Astrocyte (in vitro differentiated cells and primary cell): ENCODE results near the gene ZNF692. TPM values are rescaled to one million over a fixed set of nuclear protein-coding genes. Genes with fewer than 3 reads are reported as not detected.
"Not testable (repeated sequence)": the region's sequence is repeated elsewhere in the genome, so short reads cannot be mapped to it uniquely, and the experiment has no call there.

Source experiments
- DNase-seq: peaks from one replicate; pipeline ENCODE4 v3.0.0-alpha.2; 2010; ENCODE audit warnings: low read depth
- FAIRE-seq: peaks from 2 replicates; lab custom pipeline; 2011; peaks lifted over from hg19 to GRCh38; lab: Jason Lieb, UNC
- H2AFZ ChIP-seq: 2 replicates; pipeline ENCODE4 v1.6.0; 2012; ENCODE audit warnings: low read depth, low read length, inconsistent platforms
- H3K27ac ChIP-seq: 2 replicates; pipeline ENCODE4 v1.5.1; 2011; ENCODE audit warnings: low read depth, low read length, inconsistent platforms
- H3K27me3 ChIP-seq: 2 replicates; pipeline ENCODE4 v1.6.0; 2011; ENCODE audit warnings: low read length, inconsistent platforms; ENCODE audit not compliant: insufficient read depth
- H3K36me3 ChIP-seq: 2 replicates; pipeline ENCODE4 v1.5.1; 2011; ENCODE audit warnings: low read length, inconsistent platforms; ENCODE audit not compliant: insufficient read depth
- H3K4me1 ChIP-seq: 2 replicates; pipeline ENCODE4 v1.5.1; 2011; ENCODE audit warnings: low read length, inconsistent platforms; ENCODE audit not compliant: insufficient read depth
- H3K4me2 ChIP-seq: 2 replicates; pipeline ENCODE4 v1.6.0; 2012; ENCODE audit warnings: low read length, inconsistent platforms
- H3K4me3 ChIP-seq: 2 replicates; pipeline ENCODE4 v1.5.1; 2011; ENCODE audit warnings: low read depth, mild to moderate bottlenecking, low read length, inconsistent platforms; ENCODE audit not compliant: insufficient read depth
- H3K79me2 ChIP-seq: 2 replicates; pipeline ENCODE4 v1.6.0; 2012; ENCODE audit warnings: mild to moderate bottlenecking, low read length, inconsistent platforms; ENCODE audit not compliant: insufficient read depth
- H3K9ac ChIP-seq: 2 replicates; pipeline ENCODE4 v1.6.0; 2012; ENCODE audit warnings: mild to moderate bottlenecking, low read length, inconsistent platforms
- H3K9me3 ChIP-seq: 2 replicates; pipeline ENCODE4 v1.5.1; 2012; ENCODE audit warnings: low read depth, mild to moderate bottlenecking, low read length, inconsistent platforms; ENCODE audit not compliant: insufficient read depth
- H4K20me1 ChIP-seq: 2 replicates; pipeline ENCODE4 v1.6.0; 2012; ENCODE audit warnings: low read length, inconsistent platforms; ENCODE audit not compliant: insufficient read depth
- H3K27ac Mint-ChIP-seq: one replicate; pipeline ENCODE4 v1.8.0; 2021; ENCODE audit warnings: mild to moderate bottlenecking, mixed read lengths; ENCODE audit not compliant: unreplicated experiment
- H3K27me3 Mint-ChIP-seq: one replicate; pipeline ENCODE4 v1.8.0; 2021; ENCODE audit warnings: low read depth, mixed read lengths; ENCODE audit not compliant: unreplicated experiment
- H3K36me3 Mint-ChIP-seq: one replicate; pipeline ENCODE4 v1.8.0; 2021; ENCODE audit warnings: low read depth, mixed read lengths; ENCODE audit not compliant: unreplicated experiment
- H3K4me1 Mint-ChIP-seq: one replicate; pipeline ENCODE4 v1.8.0; 2021; ENCODE audit warnings: low read depth, mixed read lengths; ENCODE audit not compliant: unreplicated experiment
- H3K4me3 Mint-ChIP-seq: one replicate; pipeline ENCODE4 v1.8.0; 2021; ENCODE audit warnings: mild to moderate bottlenecking, moderate library complexity, mixed read lengths; ENCODE audit not compliant: unreplicated experiment
- H3K9me3 Mint-ChIP-seq: one replicate; pipeline ENCODE4 v1.8.0; 2021; ENCODE audit warnings: mild to moderate bottlenecking, mixed read lengths; ENCODE audit not compliant: unreplicated experiment
- CTCF ChIP-seq: IDR thresholded peaks from 2 replicates; pipeline ENCODE4 v1.5.1; 2011; ENCODE audit warnings: low read depth, mild to moderate bottlenecking, inconsistent platforms, low read length, moderate library complexity; ENCODE audit not compliant: insufficient read depth
- EZH2 ChIP-seq: IDR thresholded peaks from 2 replicates; pipeline ENCODE4 v1.6.1; 2012; ENCODE audit warnings: mild to moderate bottlenecking, low read length, inconsistent platforms; ENCODE audit not compliant: insufficient read depth
- total RNA-seq: library from RNA; stranded (reverse); gene quantifications from 2 replicates; pipeline ENCODE4 v1.2.1, GENCODE V29; 2021

Gene ZNF692
- total RNA-seq, 1 donor from 2014 or later, result 41.4 TPM

GRCh38 chr1:248892590-248892989, 33.7 kb upstream of the ZNF692 start:
- TF ChIP-seq CTCF (no peak), EZH2 (no peak)
- H3K4me2 ChIP-seq, result no peak overlapping the region

DNA sequence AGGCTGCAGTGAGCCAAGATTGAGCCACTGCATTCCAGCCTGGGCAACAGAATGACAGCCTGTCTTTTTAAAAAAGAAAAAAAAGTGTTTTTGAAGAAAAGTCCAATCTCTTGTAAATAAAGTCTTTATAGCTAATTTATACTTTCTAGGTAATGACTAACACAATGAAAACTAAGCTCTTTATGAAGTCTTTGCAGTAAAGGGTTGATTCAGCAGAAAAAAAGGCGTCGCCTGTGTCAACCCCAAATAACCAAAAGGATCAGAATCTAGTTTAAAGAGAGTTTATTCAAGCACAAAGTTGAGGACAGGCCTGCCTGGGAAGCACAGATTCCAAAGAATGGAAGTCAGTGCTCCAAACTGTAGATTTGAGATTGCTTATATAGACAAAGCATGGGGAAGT, 32.9 kb upstream of the ZNF692 start:
- no peak overlapping the region for H3K27ac Mint-ChIP-seq
- DNase-seq, result no peak
- H3K4me3 Mint-ChIP-seq, result no peak overlapping the region
- Histone ChIP-seq H3K27me3 (peaks cover 2% of the 10 kb centered on the region), H3K9me3 (no peaks in the 10 kb centered on the region), H3K79me2 (no peaks in the 10 kb centered on the region), H3K9ac (no peak overlapping the region), H4K20me1 (no peaks in the 10 kb centered on the region), H3K27ac (no peak overlapping the region), H3K4me3 (no peak overlapping the region), H3K36me3 (no peaks in the 10 kb centered on the region), H3K4me2 (no peak overlapping the region), H2AFZ (no peak overlapping the region), H3K4me1 (no peaks in the 10 kb centered on the region)
- no peaks in the 10 kb centered on the region for H3K36me3 Mint-ChIP-seq
- H3K27me3 Mint-ChIP-seq, result no peaks in the 10 kb centered on the region
- TF ChIP-seq CTCF (no peak), EZH2 (no peak)
- no peaks in the 10 kb centered on the region for H3K4me1 Mint-ChIP-seq
- no peaks in the 10 kb centered on the region for H3K9me3 Mint-ChIP-seq
- no peak for FAIRE-seq

More at GRCh38 chr1:248892590-248892989, 33.7 kb upstream of the ZNF692 start:
- Mint-ChIP-seq H3K9me3 (no peaks in the 10 kb centered on the region), H3K36me3 (no peaks in the 10 kb centered on the region), H3K27me3 (no peaks in the 10 kb centered on the region), H3K27ac (no peak overlapping the region), H3K4me3 (no peak overlapping the region), H3K4me1 (no peaks in the 10 kb centered on the region)
- H2AFZ ChIP-seq, result no peak overlapping the region
- no peak overlapping the region for H3K9ac ChIP-seq
- H3K27ac ChIP-seq, result no peak overlapping the region
- H3K4me1 ChIP-seq, result no peaks in the 10 kb centered on the region
- FAIRE-seq (no peak), DNase-seq (no peak)
- H3K9me3 ChIP-seq, result no peaks in the 10 kb centered on the region
- no peaks in the 10 kb centered on the region for H4K20me1 ChIP-seq
- H3K27me3 ChIP-seq, result peaks cover 2% of the 10 kb centered on the region
- H3K79me2 ChIP-seq, result no peaks in the 10 kb centered on the region
- no peak overlapping the region for H3K4me3 ChIP-seq
- H3K36me3 ChIP-seq, result no peaks in the 10 kb centered on the region

DNA sequence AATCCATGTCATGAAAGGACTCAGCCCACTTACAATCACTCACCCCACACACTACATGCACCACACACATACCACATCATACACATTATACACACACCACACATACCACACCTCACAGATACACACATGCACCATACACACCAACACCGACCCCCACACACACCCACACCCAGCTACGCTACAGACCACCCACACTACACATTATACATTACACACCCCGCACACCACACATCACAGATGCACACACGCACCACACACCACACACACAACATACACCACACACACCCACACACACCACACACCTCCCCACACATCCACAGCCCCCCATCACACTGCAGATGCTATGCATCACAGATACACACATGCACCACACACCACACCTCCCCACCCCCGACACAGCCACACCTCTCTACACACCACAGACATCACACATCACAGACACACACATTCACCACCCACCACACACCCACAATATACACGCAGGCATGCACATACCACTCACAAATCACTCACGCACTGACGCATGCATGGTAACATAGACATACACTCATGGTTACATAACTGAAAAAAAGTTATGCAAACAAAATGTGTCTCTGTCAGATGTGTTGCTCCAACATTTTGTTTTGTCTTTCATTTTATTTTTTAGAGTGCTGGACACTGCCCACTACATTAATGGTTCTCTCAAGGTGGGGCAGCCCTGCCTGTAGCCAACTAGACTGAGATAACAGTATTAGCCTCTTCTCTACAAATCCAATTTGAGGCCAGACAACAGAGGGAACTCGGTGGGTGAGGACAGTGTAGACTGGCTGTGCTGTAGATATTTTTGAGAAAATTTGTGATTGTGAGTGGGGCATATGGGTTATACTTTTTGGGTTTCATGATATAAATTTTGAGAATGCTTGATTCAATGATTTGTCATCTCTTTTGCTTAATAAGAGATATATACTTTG, 31.9 kb upstream of the ZNF692 start:
- Mint-ChIP-seq H3K36me3 (no peaks in the 10 kb centered on the region), H3K27me3 (no peaks in the 10 kb centered on the region), H3K27ac (no peak overlapping the region), H3K4me1 (no peaks in the 10 kb centered on the region), H3K9me3 (no peaks in the 10 kb centered on the region), H3K4me3 (no peak overlapping the region)
- no peak overlapping the region for H3K27ac ChIP-seq
- H3K4me1 ChIP-seq, result no peaks in the 10 kb centered on the region
- DNase-seq, result no peak
- no peaks in the 10 kb centered on the region for H3K79me2 ChIP-seq
- FAIRE-seq, result no peak
- H3K9ac ChIP-seq, result no peak overlapping the region
- H3K36me3 ChIP-seq, result no peaks in the 10 kb centered on the region
- no peaks in the 10 kb centered on the region for H3K9me3 ChIP-seq
- peaks cover 2% of the 10 kb centered on the region for H3K27me3 ChIP-seq
- H4K20me1 ChIP-seq, result no peaks in the 10 kb centered on the region
- no peak for TF ChIP-seq CTCF
- no peak for TF ChIP-seq EZH2
- no peak overlapping the region for H3K4me3 ChIP-seq
- H2AFZ ChIP-seq, result no peak overlapping the region
- no peak overlapping the region for H3K4me2 ChIP-seq

DNA sequence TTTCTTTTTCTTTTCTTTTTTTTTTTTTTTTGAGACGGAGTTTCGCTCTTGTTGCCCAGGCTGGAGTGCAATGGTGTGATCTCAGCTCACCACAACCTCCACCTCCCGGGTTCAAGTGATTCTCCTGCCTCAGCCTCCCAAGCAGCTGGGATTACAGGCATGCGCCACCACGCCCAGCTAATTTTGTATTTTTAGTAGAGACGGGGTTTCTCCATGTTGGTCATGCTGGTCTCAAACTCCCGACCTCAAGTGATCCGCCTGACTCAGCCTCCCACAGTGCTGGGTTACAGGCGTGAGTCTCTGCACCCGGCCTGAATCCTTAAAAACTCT, 31.0 kb upstream of the ZNF692 start:
- not testable (repeated sequence) for H3K4me3 Mint-ChIP-seq, H4K20me1 ChIP-seq, H3K4me1 ChIP-seq, FAIRE-seq, H3K4me3 ChIP-seq, H3K4me2 ChIP-seq, H3K4me1 Mint-ChIP-seq, DNase-seq, H3K9me3 Mint-ChIP-seq, H3K36me3 Mint-ChIP-seq, H3K27me3 ChIP-seq, H3K27me3 Mint-ChIP-seq, H3K9ac ChIP-seq, H3K36me3 ChIP-seq, H2AFZ ChIP-seq, H3K9me3 ChIP-seq, H3K27ac Mint-ChIP-seq, H3K27ac ChIP-seq, H3K79me2 ChIP-seq
